Pancreas (tissue), 10 donors: Measurements from ENCODE around the gene GPNMB. TPM values are rescaled to one million over a fixed set of nuclear protein-coding genes. Genes with fewer than 3 reads are reported as not detected.

Experiments
- ATAC-seq, 4 donors: fragments of 200-7000 bp; cut with Tn5 transposase; one replicate each; pipeline versions ENCODE4 v1.8.0 to v1.9.1; 2020; ENCODE audit warnings: mild to moderate bottlenecking in 4 of 4, moderate library complexity in 4 of 4
- DNase-seq, 6 donors: peaks; one replicate each; pipeline ENCODE4 v3.0.0-alpha.2; 2020
- FAIRE-seq: peaks from 2 replicates; lab custom pipeline; 2012; peaks lifted over from hg19 to GRCh38; lab: Jason Lieb, UNC
- H3K27ac ChIP-seq, 4 donors: fragments of 200-600 bp; sonication (generic); 1 replicate in 3 of 4; 2 replicates in 1 of 4; pipeline versions ENCODE4 v1.5.0 to v1.8.0; 2020
- H3K27me3 ChIP-seq, 4 donors: fragments of 200-600 bp; one replicate each; pipeline ENCODE4 v1.8.0; 2021
- H3K36me3 ChIP-seq, 3 donors: fragments of 200-600 bp; sonication (generic) in 1 of 3; one replicate each; pipeline versions ENCODE4 v1.5.0 to v1.8.0; 2020 to 2021
- H3K4me1 ChIP-seq, 3 donors: fragments of 200-600 bp; one replicate each; pipeline ENCODE4 v1.8.0; 2021
- H3K4me3 ChIP-seq, 4 donors: fragments of 200-600 bp; sonication (generic) in 2 of 4; one replicate each; pipeline versions ENCODE4 v1.5.0 to v1.8.0; 2020 to 2021
- H3K9me3 ChIP-seq, 4 donors: fragments of 200-600 bp; one replicate each; pipeline ENCODE4 v1.8.0; 2021
- CTCF ChIP-seq, 4 donors: fragments of 200-600 bp; sonication (generic) in 3 of 4; IDR thresholded peaks; one replicate each; pipeline versions ENCODE4 v1.5.0 to v1.8.0; 2021; ENCODE audit warnings: antibody characterized with exemption in 4 of 4
- WGBS, 2 donors: extraction: QIAGEN DNeasy Blood & Tissue Kit; methylation state at CpG; one replicate each; pipeline ENCODE4 v1.1.7; 2013; 5-methylcytosine and 5-hydroxymethylcytosine counted together
- intact Hi-C, 3 donors: fragments of 100-400 bp; cut with DNase I; formaldehyde crosslinking; loops; one replicate each; pipeline versions ENCODE4 v1.11.1 to v1.14.2; 2022
- polyA plus RNA-seq, 2 donors: library from polyadenylated mRNA; stranded (reverse); fragments of 200-250 nt; gene quantifications; one replicate each; pipeline ENCODE4 v1.2.3, GENCODE V29; 2013
- total RNA-seq, 6 donors: library from RNA; stranded (reverse); fragmentation: NEBNext Ultra II Directional in 4 of 6; extraction: Animal tissue kit (Norgen Biotek cat#: 25700) in 4 of 6; gene quantifications; one replicate each; pipeline versions ENCODE4 v1.2.1 to v1.2.4, GENCODE V29; 2021 to 2023
- donor health status: healthy with polysubstance abuse.
- donor health status: DM: no; HTN: no; CAD: no; lungs with moderate emphysema.
- donor health status: DM: no; HTN: no; CAD: no.
- donor health status: control.
- donor health status: control.
- donor health status: Bipolar disorder and iron deficiency.
- donor health status: DM: yes; HTN: yes; CAD: no.
- donor health status: DM: no; HTN: no; CAD: no.
- donor health status: DM: no; HTN: no; CAD: no.
- donor health status: DM: yes; HTN: yes; CAD: no.

Gene GPNMB
- total and polyA plus RNA-seq, 8 donors: 1.9 to 104 (median 5.0) TPM

GRCh38 chr7:23273141-23273599 lies 26.6 kb downstream of the GPNMB start:
- no peaks in the 10 kb centered on the region for H3K36me3 ChIP-seq
- H3K27me3 ChIP-seq: no peaks in the 10 kb centered on the region
- DNase-seq: peak; percentile 92 to 97 (median 96)
- ATAC-seq: peak; percentile 99 to 100 (median 99)
- no peak overlapping the region for H3K4me3 ChIP-seq
- TF ChIP-seq CTCF (IDR thresholded peaks at IDR 0.05): peak; percentile 77 to 81 (median 79)
- peak overlapping the region in 1 of 4 donors; percentile 27 for H3K27ac ChIP-seq
- peaks cover 0 to 4% (median 0%) of the 10 kb centered on the region in 3 donors for H3K4me1 ChIP-seq
- no peak for FAIRE-seq
- H3K9me3 ChIP-seq: no peaks in the 10 kb centered on the region
- intact Hi-C loops: no loop called here
- 3% methylated on average over 11 of the region's 11 CpGs for WGBS, 2 donors

- Histone ChIP-seq H3K4me1 (peaks cover 0 to 4% (median 0%) of the 10 kb centered on the region in 3 donors), H3K4me3 (no peak overlapping the region), H3K9me3 (no peaks in the 10 kb centered on the region), H3K27ac (no peak overlapping the region), H3K27me3 (no peaks in the 10 kb centered on the region), H3K36me3 (no peaks in the 10 kb centered on the region)
- FAIRE-seq (no peak), ATAC-seq (no peak), DNase-seq (no peak)
- no peak for TF ChIP-seq CTCF (IDR thresholded peaks at IDR 0.05)
- WGBS, 2 donors: 75 to 78% methylated on average over 5 of the region's 5 CpGs
- intact Hi-C loops: no loop called here
Observed at GRCh38 chr7:23275912-23276311, 29.3 kb downstream of the GPNMB start.

GRCh38 chr7:23276376-23276775 lies 29.8 kb downstream of the GPNMB start:
- intact Hi-C loops: no loop called here
- Histone ChIP-seq H3K9me3 (no peaks in the 10 kb centered on the region), H3K4me1 (peaks cover 0 to 4% (median 0%) of the 10 kb centered on the region in 3 donors), H3K4me3 (no peak overlapping the region), H3K27ac (no peak overlapping the region), H3K36me3 (no peaks in the 10 kb centered on the region), H3K27me3 (no peaks in the 10 kb centered on the region)
- ATAC-seq (no peak), FAIRE-seq (no peak), DNase-seq (no peak)
- WGBS, 2 donors: 72 to 73% methylated on average over 5 of the region's 5 CpGs
- no peak for TF ChIP-seq CTCF (IDR thresholded peaks at IDR 0.05)

- DNase-seq: no peak
- no peaks in the 10 kb centered on the region for H3K36me3 ChIP-seq
- ATAC-seq: no peak
- peaks cover 0 to 4% (median 0%) of the 10 kb centered on the region in 3 donors for H3K4me1 ChIP-seq
- intact Hi-C loops: no loop called here
- 64 to 80% methylated on average over 3 of the region's 3 CpGs for WGBS, 2 donors
- H3K27me3 ChIP-seq: no peaks in the 10 kb centered on the region
- H3K4me3 ChIP-seq: no peak overlapping the region
- no peak for FAIRE-seq
- no peak for TF ChIP-seq CTCF (IDR thresholded peaks at IDR 0.05)
- no peaks in the 10 kb centered on the region for H3K9me3 ChIP-seq
- no peak overlapping the region for H3K27ac ChIP-seq
Observed at GRCh38 chr7:23276947-23277346, 30.4 kb downstream of the GPNMB start.

- Histone ChIP-seq H3K27ac (no peak overlapping the region), H3K36me3 (no peaks in the 10 kb centered on the region), H3K27me3 (no peaks in the 10 kb centered on the region), H3K9me3 (no peaks in the 10 kb centered on the region), H3K4me1 (peaks cover 0 to 4% (median 0%) of the 10 kb centered on the region in 3 donors), H3K4me3 (no peak overlapping the region)
- peak in 3 of 4 donors; percentile 63 to 71 (median 64) for ATAC-seq
- DNase-seq: peak in 2 of 6 donors; percentile 18 to 34
- WGBS, 2 donors: 27 to 33% methylated on average over 6 of the region's 6 CpGs
- intact Hi-C loops: no loop called here
- no peak for FAIRE-seq
- peak; percentile 28 to 56 (median 49) for TF ChIP-seq CTCF (IDR thresholded peaks at IDR 0.05)
Observed at GRCh38 chr7:23277359-23277989, 30.9 kb downstream of the GPNMB start.
